Activated CD8-positive, alpha-beta memory T cell treated with anti-CD3 and anti-CD28 coated beads, Interleukin-2, amount 50 U/mL, for 1 hour (primary cell): Measurements from ENCODE around the gene CARD10.
A peak's percentile ranks its signal among the peaks of the same experiment; 100 is the strongest.

Experiments used
- DNase-seq: peaks from one replicate; pipeline ENCODE4 v3.0.0-alpha.2; 2020; ENCODE audit errors: extremely low read depth

Gene CARD10, protein sequence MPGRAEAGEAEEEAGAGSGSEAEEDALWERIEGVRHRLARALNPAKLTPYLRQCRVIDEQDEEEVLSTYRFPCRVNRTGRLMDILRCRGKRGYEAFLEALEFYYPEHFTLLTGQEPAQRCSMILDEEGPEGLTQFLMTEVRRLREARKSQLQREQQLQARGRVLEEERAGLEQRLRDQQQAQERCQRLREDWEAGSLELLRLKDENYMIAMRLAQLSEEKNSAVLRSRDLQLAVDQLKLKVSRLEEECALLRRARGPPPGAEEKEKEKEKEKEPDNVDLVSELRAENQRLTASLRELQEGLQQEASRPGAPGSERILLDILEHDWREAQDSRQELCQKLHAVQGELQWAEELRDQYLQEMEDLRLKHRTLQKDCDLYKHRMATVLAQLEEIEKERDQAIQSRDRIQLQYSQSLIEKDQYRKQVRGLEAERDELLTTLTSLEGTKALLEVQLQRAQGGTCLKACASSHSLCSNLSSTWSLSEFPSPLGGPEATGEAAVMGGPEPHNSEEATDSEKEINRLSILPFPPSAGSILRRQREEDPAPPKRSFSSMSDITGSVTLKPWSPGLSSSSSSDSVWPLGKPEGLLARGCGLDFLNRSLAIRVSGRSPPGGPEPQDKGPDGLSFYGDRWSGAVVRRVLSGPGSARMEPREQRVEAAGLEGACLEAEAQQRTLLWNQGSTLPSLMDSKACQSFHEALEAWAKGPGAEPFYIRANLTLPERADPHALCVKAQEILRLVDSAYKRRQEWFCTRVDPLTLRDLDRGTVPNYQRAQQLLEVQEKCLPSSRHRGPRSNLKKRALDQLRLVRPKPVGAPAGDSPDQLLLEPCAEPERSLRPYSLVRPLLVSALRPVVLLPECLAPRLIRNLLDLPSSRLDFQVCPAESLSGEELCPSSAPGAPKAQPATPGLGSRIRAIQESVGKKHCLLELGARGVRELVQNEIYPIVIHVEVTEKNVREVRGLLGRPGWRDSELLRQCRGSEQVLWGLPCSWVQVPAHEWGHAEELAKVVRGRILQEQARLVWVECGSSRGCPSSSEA

DNA sequence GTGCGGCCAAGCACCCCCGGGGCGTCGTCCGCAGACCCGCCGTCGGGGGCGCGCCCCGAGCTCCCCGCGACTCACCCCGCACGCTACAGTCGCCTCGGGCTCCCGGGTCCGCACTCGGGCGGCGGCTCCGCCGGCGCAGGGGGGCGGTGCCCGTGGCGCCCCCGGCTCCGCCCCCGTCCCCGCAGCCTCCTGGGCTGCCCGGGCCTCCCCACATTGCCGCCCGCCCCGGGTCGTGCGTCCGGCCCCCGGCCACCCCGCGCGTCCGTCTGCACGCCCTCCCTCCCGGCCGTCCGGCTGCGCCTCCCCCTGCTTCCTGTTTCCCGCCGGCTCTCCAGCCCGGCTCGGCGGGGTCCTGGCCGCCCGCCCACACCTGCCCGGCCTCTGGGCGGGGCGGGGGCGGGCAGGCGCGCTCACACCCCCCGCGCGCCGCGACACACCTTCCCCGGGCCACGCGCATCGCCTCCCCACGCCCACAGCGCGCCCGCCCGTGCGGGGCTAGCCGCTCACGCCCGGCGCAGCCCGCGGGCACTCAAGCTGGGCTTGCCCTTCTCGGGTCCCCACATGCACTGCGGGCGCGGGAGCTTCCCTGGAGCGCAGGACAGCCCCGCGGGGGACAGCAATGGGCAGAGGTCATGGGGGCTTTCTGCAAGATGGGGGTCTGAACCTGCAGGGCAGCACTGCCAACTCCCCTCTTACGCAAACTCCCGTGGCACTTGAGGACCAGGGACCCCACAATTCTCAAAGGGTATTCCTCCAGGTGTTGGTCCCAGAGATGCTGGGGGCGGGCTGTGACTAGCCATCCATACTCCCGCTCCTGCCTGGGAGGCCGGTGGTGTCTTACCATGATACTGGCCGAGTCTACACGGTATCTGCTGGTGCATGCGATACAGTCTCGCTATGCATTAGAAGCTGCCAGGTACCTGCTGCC lies at the start of gene CARD10:
Gene CARD10 (minus strand): TSS at position 148 of the 928 bp plus-strand sequence. CDS start 215 bp downstream, outside the sequence.
- no peak for DNase-seq

DNA sequence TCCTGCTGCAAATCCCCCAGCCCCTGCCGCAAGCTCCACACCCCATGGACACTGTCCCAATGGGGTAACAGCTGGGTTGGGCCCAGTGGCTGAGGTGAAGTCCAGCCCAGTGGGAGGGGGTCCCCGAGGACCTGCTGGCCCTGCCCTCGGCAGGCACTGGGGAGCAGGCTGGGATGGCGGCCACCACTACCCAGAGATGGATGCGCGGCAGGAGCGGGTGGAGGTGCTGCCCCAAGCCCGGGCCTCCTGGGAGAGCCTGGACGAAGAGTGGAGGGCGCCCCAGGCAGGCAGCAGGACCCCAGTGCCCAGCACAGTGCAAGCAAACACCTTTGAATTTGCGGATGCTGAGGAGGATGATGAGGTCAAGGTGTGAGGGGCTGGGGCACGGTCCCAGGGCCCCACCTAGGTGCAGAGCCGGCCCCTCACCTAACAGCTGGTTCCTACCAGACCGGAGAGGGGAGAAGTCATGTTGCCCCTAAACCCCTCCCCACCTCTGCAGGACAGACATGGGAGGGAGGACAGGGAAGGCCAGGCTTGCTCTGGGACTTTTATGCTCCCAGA lies 49.3 kb upstream of the CARD10 start:
- DNase-seq: no peak

DNA sequence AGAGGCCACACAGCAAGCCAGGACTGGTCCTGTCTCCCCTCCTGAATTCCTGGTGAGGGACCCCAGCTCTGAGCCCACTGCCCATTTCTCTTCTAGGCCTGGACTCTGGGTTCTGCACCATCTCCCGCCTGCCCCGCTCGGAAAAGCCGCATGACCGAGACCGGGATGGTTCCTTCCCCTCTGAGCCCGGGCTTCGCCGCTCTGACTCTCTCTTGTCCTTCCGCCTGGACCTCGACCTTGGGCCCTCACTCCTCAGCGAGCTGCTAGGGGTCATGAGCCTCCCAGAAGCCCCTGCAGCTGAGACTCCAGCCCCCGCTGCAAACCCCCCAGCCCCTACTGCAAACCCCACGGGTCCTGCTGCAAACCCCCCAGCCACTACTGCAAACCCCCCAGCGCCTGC lies 48.8 kb upstream of the CARD10 start:
- DNase-seq: no peak

DNA sequence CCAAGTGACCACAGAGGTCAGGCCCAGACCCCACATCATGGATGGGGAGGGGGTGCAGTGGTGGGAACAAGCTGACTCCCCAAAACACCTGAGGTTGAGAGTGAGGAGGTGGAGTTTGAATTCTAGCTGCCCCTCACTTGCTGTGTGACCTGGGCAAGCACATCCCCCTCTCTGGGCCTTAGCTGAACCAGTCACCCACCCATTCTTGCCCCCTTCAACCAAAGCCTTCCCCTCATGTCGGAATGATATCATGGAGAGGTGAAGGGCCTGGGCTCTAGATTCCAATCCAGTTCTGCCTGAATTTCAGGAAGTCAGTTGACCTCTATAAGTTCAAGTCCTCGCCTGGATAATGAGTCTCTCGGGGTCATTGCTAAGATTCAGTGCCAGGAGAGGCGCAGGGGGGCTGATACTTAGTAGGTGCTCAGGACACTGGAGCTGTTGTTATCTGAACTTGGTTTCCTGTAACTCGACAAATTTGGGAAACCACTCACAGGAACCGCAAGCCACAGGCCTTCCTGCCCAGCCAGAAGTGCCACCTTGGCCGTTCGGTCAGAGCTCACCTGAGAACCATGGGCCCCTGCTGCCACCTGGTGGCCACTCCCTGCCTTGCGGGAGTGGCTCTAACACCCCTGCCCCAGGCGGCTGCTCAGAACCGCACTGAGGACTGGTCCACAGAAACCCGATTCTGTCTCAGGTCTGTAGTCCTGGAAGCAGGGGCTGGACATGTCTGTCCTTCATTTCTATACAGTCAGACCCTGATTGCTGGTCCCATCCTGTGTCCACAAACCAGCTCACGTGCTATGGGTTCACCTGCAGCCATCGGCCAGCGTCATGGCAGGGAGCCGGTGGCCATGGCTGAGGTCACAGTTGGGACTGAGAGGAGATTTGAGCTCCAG lies 47.9 kb upstream of the CARD10 start:
- peak; percentile 70 for DNase-seq

DNA sequence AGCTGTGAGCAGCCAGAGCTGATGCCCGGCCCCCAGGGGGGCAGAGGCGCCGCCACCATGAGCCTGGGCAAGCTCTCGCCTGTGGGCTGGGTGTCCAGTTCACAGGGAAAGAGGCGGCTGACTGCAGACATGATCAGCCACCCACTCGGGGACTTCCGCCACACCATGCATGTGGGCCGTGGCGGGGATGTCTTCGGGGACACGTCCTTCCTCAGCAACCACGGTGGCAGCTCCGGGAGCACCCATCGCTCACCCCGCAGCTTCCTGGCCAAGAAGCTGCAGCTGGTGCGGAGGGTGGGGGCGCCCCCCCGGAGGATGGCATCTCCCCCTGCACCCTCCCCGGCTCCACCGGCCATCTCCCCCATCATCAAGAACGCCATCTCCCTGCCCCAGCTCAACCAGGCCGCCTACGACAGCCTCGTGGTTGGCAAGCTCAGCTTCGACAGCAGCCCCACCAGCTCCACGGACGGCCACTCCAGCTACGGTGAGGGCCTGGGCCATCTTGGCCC lies 47.2 kb upstream of the CARD10 start:
- DNase-seq: no peak

DNA sequence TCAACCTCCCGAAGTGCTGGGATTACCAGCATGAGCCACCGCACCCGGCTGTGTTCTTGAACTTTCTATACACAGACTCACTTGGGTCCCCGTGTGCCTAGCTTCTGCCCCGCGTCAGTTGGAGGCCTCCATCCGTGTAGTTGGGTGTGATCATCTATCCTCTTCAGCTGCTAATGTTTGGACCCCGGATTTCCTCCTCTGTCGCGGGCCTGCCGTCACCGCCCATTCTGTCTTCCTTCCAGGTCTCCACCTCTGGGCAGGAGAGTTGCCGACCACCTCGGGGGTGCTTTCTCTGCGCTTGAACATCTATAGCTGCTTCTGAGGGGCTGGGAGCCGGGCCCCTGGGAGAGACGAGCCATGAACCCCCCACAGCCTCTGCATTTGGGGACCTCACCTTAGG lies 46.6 kb upstream of the CARD10 start:
- DNase-seq: no peak

DNA sequence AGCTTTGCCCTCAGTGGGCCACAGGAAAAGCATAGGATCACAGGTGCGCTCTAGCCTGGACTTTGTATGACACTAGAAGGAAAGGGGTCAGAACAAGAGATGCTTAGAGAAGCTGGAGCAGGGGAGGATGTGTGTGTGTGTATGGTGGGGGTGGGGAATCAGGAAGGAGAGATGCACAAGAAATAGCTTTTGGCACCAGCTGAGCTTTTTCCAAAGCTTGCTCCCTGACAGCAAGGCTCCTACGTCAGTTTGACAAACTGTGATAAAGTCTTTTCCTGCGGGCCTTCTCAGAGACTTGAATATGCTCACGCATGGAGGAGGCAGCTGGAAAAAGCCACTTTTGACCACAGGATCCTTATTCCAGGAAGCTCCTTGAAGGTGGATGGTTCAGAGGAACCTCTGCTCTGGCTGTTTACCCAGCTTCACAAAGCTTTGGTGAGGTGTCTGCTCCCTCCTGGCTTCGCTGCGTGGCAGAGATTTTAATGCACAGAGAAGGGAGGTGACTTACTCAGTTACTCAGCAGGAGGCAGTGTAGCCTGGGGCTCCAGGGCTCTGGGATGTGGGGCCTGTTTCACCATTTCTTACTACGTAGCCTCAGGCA lies 45.0 kb upstream of the CARD10 start:
- no peak for DNase-seq

DNA sequence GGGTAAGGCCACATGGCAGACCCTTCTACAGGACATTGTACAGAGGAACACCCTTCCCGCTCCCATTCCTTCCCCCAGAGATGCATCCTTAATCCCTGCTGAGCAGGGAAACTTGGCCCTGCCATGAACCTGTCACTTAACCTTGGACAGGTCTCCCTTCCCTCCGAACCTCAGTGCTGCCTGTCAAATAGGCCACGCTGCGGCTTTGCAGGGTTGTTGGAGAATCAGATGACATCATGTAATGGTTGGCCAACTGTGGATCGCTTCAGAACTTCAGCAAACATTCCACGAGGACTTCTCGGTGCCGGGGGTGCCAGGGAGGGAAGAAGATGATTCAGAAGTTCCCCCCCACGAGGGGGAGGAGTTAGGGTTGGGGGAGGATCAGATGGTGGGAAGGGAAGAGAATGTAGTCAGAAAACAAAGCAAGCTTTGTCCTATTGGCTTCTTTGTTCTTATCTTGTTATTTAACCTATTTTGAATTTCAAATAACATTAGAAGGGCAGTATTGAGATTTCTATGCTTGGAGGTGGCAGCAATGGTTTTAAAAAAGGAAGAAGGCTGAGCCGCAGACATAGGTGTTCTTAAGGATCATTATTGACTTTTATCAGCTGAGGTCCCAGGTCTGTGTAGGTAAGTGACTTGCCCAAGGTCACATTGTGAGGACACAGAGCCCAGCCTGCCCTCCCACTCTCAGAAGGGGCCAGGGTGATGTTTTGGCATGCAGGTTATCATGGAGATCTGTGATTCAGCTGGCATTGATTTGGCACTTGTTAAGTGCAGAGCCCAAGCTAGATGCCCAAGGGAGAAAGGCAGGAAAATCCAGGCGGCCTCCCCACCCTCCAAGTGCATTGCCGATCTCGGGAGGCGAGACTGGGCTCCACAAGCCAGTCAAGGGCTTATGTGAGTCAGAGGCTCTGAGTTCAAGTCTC lies 44.2 kb upstream of the CARD10 start:
- DNase-seq: no peak

DNA sequence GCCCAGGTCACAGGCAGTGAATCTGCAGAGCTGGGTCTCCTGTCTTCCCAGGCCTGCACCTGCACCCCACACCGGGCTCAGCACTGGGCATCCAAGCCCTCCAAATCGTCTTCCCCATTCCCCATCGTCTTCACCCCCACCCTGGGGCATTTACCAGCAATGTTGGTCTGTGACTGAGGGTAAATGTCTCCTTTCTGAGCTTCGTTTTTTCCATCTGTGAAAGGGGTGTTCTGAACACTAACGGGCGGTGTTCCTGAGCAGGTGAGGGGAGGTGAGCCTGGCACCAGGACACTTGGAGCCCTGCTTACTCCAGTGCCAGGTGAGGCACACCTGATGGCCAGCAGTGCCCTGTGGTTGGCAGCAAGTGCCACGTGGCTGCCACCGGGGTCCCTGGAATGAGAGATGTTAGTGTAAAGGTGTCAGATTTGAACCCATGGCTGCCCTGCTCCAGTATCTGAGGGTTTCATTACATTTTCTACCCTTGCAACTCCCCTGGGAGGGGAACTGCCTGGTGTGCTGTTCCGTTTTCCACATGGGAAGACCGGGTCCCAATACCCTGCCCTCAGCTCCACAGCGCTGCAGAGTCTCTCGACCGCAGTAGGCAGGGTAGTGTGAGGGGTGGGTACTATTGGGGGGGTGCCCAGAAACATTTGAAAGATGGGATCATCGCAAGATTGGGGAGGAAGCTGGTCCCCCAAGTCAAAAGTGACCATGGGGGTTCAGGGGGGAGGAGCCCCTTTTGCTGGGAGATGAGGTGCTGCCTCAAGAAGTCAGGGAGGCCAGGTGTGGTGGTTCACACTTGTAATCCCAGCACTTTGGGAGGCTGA lies 43.0 kb upstream of the CARD10 start:
- no peak for DNase-seq

DNA sequence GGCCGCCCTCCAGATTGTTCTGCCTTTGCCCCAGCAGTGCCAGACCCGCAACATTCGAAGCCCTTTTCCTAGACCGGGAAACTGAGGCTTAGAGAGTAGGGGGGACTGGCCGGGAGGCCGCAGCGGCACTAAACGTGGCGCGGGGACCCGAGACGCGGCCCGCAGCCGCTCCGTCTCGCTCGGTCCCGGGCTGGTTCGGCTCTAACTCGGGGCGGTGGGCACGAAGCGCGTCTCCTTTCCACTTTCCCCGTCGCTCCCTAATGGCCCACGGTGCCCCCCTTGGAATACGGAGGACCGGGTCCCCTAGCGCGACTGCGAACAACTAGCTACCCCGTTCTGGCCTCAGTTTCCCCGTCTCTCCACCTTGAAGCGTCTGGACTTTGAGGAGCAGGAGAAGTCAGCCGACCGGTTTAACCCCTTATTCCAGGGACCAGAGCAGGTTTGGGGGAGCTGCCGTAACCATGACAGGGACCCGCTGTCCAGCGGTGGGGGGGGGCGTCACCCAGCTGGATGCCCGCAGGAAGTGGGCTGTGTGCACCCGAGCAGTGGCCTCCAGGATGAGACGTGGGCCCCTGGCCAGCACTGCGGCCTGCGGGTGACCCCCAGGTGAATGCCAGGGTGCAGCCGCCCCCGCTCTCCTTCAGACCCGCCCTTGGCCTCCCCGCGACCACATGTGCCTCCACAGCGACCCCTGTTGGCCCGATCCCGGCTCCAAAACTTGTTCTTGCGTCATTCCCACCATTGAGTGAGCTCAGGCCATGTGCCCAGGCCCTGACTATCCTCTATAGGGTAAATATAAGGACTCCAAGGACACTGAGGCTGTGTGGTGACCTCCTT lies 42.2 kb upstream of the CARD10 start:
- peak; percentile 51 for DNase-seq

DNA sequence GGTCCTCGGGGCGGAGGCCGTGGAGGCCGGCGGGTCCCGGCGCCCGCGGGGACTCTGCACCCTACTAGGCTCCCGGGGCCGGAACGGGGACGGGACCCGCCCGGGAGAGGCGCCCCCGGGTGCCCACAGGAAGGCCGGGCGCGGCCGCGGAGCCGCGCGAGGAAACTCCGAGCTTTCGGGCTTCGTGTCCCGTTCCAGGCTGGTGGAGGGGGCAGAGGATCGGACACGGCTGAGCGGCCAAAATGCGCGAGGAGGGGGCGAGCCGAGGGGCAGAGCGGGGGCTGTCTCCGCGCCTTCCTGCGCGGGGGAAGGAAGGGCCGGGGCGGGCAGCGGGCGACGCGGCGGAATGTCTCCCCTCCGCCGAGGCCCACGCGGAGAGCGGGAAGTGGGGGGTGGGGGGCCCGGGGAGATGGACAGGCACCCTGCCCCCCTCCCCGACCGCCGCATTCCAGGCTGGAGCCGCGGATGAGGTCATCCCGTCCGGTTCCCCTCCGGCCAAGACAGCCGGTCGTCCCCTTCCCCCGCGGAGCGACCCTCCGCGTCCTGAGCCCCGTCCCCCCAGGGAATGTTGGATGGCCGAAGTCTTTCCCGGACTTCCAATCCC lies 41.5 kb upstream of the CARD10 start:
- DNase-seq: no peak

DNA sequence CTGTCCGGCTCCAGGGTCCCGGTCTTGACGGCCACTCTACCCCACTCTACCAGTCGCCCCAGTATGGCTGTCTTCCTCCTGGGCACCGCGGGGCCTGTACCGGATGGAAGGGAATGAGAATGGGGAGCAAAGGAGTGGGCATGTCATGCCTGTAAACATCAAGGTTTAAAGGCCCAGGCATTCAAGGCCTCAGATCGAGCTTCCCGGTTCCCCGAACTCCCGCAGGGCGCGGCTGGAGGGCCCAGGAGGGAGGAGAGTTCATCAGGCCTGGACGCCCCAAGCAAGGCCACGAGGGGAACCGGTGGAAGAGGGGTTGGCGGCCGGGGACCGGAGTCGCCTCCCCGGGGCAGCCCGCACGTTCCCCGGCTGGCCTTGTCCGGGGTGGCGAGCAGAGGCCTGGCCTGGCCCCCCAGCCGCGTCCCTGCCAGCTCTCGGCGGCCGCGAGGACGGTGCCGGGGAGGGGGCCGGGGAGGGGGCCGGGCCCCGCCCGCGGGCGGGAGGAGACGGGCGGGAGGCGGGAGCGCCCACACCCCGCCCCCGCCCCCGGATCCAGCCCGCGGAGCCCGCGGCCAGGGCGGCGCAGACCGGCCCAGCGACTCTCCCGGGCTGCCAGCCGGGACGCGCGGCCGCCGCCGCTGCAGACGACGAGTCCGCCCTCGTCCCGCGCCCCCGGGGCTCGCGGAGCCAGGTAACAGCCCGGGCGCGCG lies 40.8 kb upstream of the CARD10 start, which contains the start of gene CDC42EP1:
Gene CDC42EP1 (plus strand): TSS at position 580 of the 707 bp plus-strand sequence. CDS start 5,870 bp downstream, outside the sequence.
- no peak for DNase-seq

DNA sequence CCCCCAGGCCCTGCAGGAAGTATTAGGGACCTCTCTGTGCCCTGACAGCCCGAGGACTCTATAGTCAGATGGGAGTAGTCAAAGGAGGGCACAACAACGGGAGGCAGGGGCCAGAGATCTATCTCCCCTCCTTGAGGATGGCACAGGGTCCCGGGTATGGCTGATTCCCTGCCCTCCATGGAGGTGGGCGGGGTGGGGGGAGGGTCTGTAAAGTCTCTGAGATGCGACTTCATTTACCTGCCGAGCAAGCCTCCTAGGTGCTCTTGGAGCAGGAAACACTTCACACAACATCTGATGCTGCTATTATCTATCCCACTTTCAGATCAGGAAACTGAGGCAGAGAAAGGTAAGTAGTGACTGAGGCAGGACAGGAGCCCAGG lies 40.3 kb upstream of the CARD10 start:
- no peak for DNase-seq

DNA sequence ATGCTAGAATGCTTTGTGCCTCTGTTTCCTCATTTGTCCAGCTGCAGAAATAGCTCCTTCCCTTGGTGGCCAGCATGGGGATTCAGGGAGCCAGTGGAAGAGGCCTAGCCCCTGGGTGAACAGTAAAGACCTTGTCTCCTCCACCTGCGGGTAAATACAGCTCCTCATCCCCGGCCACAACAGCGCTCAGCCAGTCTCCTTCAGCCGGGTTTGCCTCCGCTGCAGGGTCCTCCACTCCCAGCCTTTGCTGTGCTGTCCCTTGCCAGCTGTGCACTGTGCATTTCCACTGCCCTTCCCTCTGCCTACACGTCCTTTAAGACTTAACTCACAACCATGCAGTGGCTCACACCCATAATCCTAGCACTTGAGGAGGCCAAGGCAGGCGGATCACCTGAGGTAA lies 39.6 kb upstream of the CARD10 start:
- no peak for DNase-seq

DNA sequence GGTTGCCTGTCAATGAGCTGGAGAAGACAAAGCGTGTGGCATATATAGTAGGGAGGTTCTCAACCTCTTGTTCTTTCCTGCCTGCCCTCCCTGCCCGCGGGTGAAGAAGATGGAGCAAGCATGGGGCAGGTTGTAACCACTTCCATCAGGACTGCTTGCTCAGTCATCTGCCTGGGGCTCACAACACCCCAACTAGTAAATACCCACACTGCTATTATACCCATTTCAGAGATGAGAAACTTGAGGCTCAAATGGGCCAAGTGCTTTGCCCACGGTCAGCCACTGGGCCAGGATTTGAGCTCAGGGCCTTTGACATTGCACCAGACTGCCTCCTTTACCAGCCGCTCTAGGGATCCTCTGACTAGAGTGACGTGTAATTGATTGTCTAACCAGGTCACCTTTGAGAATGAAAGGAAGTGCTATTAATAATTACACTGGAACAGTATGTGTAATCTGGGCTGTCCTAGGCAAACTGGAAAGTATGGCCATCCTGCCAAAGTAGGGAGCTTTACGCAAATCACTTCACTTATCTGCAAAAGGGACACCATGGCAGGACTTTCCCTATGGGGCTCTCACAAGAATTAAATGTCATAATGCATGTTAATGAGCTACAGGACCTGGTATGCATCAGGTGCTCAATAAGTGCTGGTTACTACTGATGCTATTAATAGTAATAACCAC lies 38.2 kb upstream of the CARD10 start:
- DNase-seq: no peak
